OCI-LY1 (cell line): Measurements from ENCODE around the gene FIGLA.

Experiments
- H2AFZ ChIP-seq: fragments of 200-600 bp; sonication (generic), shearing (Covaris generic); 2 replicates; pipeline ENCODE4 v1.6.0; 2014; ENCODE audit warnings: antibody characterized with exemption, mild to moderate bottlenecking, low read length
- H3F3A ChIP-seq: fragments of 200-600 bp; sonication (generic), shearing (Covaris generic); 2 replicates; pipeline ENCODE4 v1.6.0; 2014; ENCODE audit warnings: mild to moderate bottlenecking, antibody characterized with exemption, low read length, moderate library complexity; ENCODE audit not compliant: insufficient read depth
- H3K27ac ChIP-seq: fragments of 200-600 bp; sonication (generic); 2 replicates; pipeline ENCODE4 v1.5.1; 2014; ENCODE audit warnings: low read length, mixed run types, mild to moderate bottlenecking, low read depth; ENCODE audit not compliant: poor library complexity, severe bottlenecking
- H3K27me3 ChIP-seq: fragments of 200-600 bp; sonication (generic); 2 replicates; pipeline ENCODE4 v1.6.0; 2014; ENCODE audit warnings: antibody characterized with exemption, mild to moderate bottlenecking, low read length, moderate library complexity; ENCODE audit not compliant: insufficient read depth
- H3K36me3 ChIP-seq: fragments of 200-600 bp; sonication (generic); 2 replicates; pipeline ENCODE4 v1.6.1; 2014; ENCODE audit warnings: mild to moderate bottlenecking, antibody characterized with exemption, low read length, moderate library complexity, mixed read lengths; ENCODE audit not compliant: insufficient read depth
- H3K4me1 ChIP-seq: fragments of 200-600 bp; sonication (generic); 2 replicates; pipeline ENCODE4 v1.5.1; 2014; ENCODE audit warnings: mild to moderate bottlenecking, low read length, moderate library complexity; ENCODE audit not compliant: insufficient read depth, severe bottlenecking
- H3K4me2 ChIP-seq: fragments of 200-600 bp; sonication (generic), shearing (Covaris generic); 2 replicates; pipeline ENCODE4 v1.6.1; 2014; ENCODE audit warnings: low read length
- H3K4me3 ChIP-seq: fragments of 200-600 bp; sonication (generic); 2 replicates; pipeline ENCODE4 v1.5.1; 2014; ENCODE audit warnings: low read length, low read depth, mild to moderate bottlenecking, mixed read lengths; ENCODE audit not compliant: poor library complexity, severe bottlenecking
- H3K79me2 ChIP-seq: fragments of 200-600 bp; shearing (Covaris generic); 2 replicates; pipeline ENCODE4 v1.6.1; 2016; ENCODE audit warnings: mixed run types, low read length, mixed read lengths; ENCODE audit not compliant: insufficient read depth
- H3K9ac ChIP-seq: fragments of 200-600 bp; sonication (generic), shearing (Covaris generic); 2 replicates; pipeline ENCODE4 v1.6.1; 2014; ENCODE audit warnings: mild to moderate bottlenecking, low read length, mixed read lengths
- H3K9me2 ChIP-seq: fragments of 200-600 bp; sonication (generic), shearing (Covaris generic); 2 replicates; pipeline ENCODE4 v1.6.1; 2014; ENCODE audit warnings: low read depth, mild to moderate bottlenecking, low read length, mixed read lengths
- H3K9me3 ChIP-seq: fragments of 200-600 bp; shearing (Covaris generic); 2 replicates; pipeline ENCODE4 v1.6.1; 2014; ENCODE audit warnings: low read length, mixed read lengths
- H4K20me1 ChIP-seq: fragments of 200-600 bp; sonication (generic), shearing (Covaris generic); 2 replicates; pipeline ENCODE4 v1.6.0; 2016; ENCODE audit warnings: mild to moderate bottlenecking, low read length; ENCODE audit not compliant: insufficient read depth
- CTCF ChIP-seq: fragments of 200-600 bp; sonication (generic), shearing (Covaris generic); IDR thresholded peaks from 2 replicates; pipeline ENCODE4 v1.5.1; 2017; ENCODE audit warnings: mild to moderate bottlenecking, antibody characterized with exemption, low read length, moderate library complexity, mixed read lengths
- EZH2 ChIP-seq: fragments of 200-600 bp; sonication (generic), shearing (Covaris generic); IDR thresholded peaks from 2 replicates; pipeline ENCODE4 v1.8.0; 2017; ENCODE audit warnings: borderline replicate concordance, mixed run types, mild to moderate bottlenecking, antibody characterized with exemption, low read length, moderate library complexity, mixed read lengths

The FIGLA gene

GRCh38 chr2:70832386-70832785 lies 41.9 kb upstream of the FIGLA start:
- no peaks in the 10 kb centered on the region for H3K36me3 ChIP-seq
- H3F3A ChIP-seq, result no peaks in the 10 kb centered on the region
- H4K20me1 ChIP-seq, result no peaks in the 10 kb centered on the region
- 0 out of 2 replicates have a peak, but pooled peaks cover 3% of the 10 kb centered on the region for H3K27me3 ChIP-seq
- no peak for TF ChIP-seq EZH2
- no peak for TF ChIP-seq CTCF
- H3K4me2 ChIP-seq, result no peak overlapping the region
- H3K9me3 ChIP-seq, result no peaks in the 10 kb centered on the region
- H3K27ac ChIP-seq, result no peak overlapping the region
- H3K4me1 ChIP-seq, result no peaks in the 10 kb centered on the region
- H3K9me2 ChIP-seq, result no peaks in the 10 kb centered on the region
- H2AFZ ChIP-seq, result no peak overlapping the region
- H3K79me2 ChIP-seq, result no peaks in the 10 kb centered on the region
- no peak overlapping the region for H3K9ac ChIP-seq
- H3K4me3 ChIP-seq, result no peak overlapping the region

- H3K4me1 ChIP-seq, result no peaks in the 10 kb centered on the region
- H3K4me2 ChIP-seq, result no peak overlapping the region
- no peaks in the 10 kb centered on the region for H3F3A ChIP-seq
- H3K9me3 ChIP-seq, result no peaks in the 10 kb centered on the region
- no peaks in the 10 kb centered on the region for H3K36me3 ChIP-seq
- H4K20me1 ChIP-seq, result no peaks in the 10 kb centered on the region
- no peak overlapping the region for H3K4me3 ChIP-seq
- H3K27ac ChIP-seq, result no peak overlapping the region
- H3K79me2 ChIP-seq, result no peaks in the 10 kb centered on the region
- H3K9me2 ChIP-seq, result no peaks in the 10 kb centered on the region
- TF ChIP-seq CTCF (no peak), EZH2 (no peak)
- H2AFZ ChIP-seq, result no peak overlapping the region
- no peak overlapping the region for H3K9ac ChIP-seq
- H3K27me3 ChIP-seq, result 0 out of 2 replicates have a peak, but pooled peaks cover 3% of the 10 kb centered on the region
Observed at GRCh38 chr2:70831861-70832260, 41.4 kb upstream of the FIGLA start.

- Histone ChIP-seq H4K20me1 (no peaks in the 10 kb centered on the region), H3F3A (no peaks in the 10 kb centered on the region), H3K36me3 (no peaks in the 10 kb centered on the region), H3K4me3 (no peak overlapping the region), H3K27ac (no peak overlapping the region), H3K9me3 (no peaks in the 10 kb centered on the region), H3K79me2 (no peaks in the 10 kb centered on the region), H3K9ac (no peak overlapping the region), H3K9me2 (no peaks in the 10 kb centered on the region), H3K4me1 (no peaks in the 10 kb centered on the region), H3K27me3 (0 out of 2 replicates have a peak, but pooled peaks cover 3% of the 10 kb centered on the region), H2AFZ (no peak overlapping the region), H3K4me2 (no peak overlapping the region)
- TF ChIP-seq EZH2 (no peak), CTCF (no peak)
Observed at GRCh38 chr2:70830366-70830765, 39.9 kb upstream of the FIGLA start.
